Endometrium (tissue), 2 donors: ENCODE measurements around the gene KDM6A.
"Not testable (repeated sequence)": the region's sequence is repeated elsewhere in the genome, so short reads cannot be mapped to it uniquely, and the experiment has no call there.

Experiments
- FAIRE-seq: peaks from 2 replicates; lab custom pipeline; 2012; peaks lifted over from hg19 to GRCh38; lab: Jason Lieb, UNC
- donor health status: control.
- donor health status: control.

The KDM6A gene

DNA sequence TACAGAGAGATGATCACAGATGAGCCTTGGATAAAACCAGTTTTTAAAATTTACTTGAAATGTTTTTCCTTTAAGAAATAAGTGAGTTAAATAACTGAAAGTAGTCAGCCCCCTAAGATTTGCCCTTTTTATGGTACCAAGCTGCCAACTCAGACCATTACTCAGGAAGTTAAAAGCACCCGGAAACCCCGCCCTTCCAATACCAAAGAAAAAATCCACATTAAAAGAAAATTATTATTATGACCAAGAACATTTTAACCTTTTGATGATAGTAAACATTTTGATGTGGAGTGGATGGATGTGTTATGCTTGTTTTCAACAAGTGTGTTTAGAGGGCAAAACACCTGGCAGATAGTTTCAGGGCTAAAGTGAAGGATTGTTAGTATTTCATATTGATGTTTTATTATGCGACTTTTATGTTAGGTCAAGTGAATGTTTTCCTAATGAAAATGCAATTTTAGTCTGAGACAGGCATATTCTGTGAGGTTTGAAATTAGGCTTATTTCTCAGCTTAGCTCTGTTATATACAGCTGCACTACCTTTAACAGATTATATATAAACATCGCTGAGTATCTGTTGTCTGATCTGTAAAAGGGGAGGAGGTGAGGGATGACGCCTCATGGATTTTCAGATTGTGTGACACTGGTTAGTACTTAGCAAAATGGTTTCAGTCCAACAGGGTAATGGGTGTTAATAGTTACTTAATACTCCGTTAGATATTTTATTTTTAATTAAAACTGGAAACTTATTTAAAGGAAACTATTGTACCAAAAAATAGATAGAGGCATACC is 89.0 kb downstream of the KDM6A start:
- no peak for FAIRE-seq

GRCh38 chrX:44962944-44963343 is 90.0 kb downstream of the KDM6A start:
- no peak for FAIRE-seq

DNA sequence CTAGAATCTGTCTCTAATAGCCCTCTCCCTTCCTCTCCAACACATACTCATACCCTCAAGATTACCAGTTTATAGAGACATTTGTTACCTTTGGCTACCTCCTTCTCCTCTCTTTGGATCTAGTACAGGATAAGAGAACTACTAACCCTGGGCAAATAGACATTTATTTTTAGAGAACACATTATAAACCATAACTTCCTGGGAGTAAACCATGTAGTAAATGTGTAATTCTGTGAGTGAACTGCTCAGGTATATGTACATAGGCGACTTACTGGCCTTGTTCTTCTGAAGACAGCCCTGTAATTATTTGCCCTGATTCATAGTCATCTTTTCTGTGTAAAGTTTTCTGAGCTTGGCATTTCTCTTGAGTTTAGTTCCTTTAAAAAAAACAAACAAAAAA is 94.2 kb downstream of the KDM6A start:
- no peak for FAIRE-seq

DNA sequence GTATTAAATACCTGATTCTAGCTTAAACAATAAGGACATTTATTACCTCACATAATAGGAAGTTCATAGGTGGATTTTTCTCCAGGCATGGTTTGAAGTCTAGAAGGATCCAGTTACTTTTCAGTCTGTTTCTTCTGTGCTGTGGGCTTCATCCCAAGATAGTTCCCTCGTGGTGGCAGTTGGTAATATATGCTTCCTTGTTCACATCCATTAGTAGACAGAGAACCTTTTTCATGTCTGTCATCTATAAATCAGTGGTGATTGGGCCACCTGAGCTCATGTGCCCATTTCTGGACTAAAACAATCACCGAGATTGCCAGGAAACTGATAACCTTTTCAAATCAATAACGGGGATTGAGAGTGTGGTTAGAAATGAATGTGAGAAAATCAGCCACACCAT is 97.7 kb downstream of the KDM6A start:
- FAIRE-seq, result no peak

DNA sequence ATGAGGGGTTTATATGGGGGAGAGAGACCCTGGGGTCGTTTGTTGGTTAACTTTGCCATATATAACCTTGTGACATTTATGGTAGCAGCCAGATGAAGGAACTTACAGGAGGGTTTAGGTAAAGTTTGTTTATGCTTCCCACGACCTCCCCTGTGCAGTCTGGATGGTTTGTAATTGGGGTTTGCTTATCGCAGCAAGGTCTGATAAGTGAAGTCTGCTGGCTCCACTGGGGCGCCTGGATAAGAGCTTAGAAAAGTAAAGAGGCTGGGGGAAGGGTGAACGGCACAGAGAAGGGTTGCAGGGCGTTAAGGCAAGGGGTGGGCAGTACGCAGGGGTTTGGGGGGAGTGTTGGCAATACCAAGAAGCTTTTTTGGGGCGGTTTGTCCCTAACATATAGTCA is 98.7 kb downstream of the KDM6A start:
- no peak for FAIRE-seq

- no peak for FAIRE-seq
These were observed 99.1 kb downstream of the KDM6A start for GRCh38 chrX:44972132-44972531.

DNA sequence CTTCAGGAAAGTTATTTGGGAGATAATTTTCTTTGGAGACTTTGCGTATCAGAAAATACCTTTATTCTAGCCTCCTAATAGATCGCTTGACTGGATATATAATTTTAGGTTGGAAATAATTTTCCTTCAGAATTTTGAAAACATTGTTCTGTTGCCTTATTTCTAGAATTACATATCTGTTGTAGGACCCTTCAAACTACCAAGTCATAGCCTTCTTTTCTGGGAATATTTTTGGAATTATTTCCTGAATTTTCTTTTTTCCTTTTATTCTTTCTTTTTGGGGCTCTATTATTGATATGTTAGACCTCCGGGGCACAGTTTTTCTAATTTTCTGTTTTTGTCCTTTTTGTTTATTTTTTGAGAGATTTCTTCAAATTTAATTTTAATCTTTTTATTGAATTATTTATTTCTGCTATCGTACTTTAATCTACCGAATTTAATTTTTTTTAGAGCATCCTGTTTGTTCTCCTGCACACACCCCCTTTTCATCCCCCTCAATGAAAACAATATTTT is 100.5 kb downstream of the KDM6A start:
- no peak for FAIRE-seq

- FAIRE-seq, result no peak
These were observed 101.5 kb downstream of the KDM6A start for GRCh38 chrX:44974451-44974850.

- FAIRE-seq, result no peak
These were observed 102.8 kb downstream of the KDM6A start for GRCh38 chrX:44975666-44976263.

GRCh38 chrX:44978976-44979375 is 106.0 kb downstream of the KDM6A start:
- no peak for FAIRE-seq

GRCh38 chrX:44980403-44980802 is 107.4 kb downstream of the KDM6A start:
- no peak for FAIRE-seq

DNA sequence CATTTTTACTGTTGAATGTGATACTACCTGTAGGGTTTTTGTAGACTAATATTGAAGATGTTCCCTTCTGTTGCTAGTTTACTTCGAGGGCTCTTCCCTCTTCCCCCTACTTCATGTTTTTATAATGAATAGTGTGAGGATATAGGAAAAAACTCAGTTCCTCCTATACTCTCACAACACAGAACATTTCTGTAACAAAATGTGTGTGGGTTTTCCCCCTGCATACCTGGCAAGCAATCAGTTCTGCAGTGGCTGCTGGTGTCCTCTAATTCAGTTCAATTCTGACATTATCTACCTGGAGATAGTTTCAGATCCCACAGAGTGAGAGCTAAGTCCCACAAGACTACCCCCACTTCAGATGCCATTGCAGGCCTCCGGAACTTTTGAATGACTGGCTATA is 107.9 kb downstream of the KDM6A start:
- FAIRE-seq, result no peak

- FAIRE-seq, result no peak
These were observed 117.2 kb downstream of the KDM6A start for GRCh38 chrX:44989995-44990770.

DNA sequence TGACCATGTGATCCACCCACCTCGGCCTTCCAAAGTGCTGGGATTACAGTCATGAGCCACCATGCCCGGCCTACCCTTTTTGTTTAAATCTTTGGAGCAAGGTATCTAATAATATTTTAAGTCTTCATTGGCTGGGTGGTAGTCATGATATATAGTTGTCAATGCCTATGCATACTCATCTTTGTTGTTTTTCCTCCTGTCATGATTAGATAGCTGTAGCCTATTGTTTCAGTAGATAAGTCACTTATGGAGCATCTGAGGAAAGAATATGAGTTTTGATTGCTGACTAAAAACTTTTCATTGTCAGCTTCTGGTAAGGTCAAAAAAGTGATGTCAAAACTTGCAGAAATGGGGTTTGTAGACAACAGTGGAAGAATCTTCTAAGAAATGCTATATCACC is 119.8 kb downstream of the KDM6A start:
- FAIRE-seq, result no peak

DNA sequence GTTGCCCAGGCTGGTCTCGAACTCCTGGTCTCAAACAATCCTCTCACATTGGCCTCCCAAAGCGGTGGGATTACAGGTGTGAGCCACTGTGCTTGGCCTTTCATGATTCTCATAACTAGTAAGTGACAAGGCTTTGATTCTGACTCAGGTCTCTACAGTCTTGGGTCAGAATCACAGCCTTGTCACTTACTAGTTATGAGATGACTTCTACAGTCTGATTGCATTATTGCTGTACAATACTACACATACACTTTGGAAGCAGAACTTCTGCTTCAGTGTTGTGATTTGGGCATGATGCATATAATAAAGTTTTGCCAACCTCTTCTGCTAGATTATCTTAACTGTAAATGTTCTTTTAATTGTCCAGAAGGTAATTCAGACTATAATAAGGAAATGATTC is 123.3 kb downstream of the KDM6A start:
- no peak for FAIRE-seq

DNA sequence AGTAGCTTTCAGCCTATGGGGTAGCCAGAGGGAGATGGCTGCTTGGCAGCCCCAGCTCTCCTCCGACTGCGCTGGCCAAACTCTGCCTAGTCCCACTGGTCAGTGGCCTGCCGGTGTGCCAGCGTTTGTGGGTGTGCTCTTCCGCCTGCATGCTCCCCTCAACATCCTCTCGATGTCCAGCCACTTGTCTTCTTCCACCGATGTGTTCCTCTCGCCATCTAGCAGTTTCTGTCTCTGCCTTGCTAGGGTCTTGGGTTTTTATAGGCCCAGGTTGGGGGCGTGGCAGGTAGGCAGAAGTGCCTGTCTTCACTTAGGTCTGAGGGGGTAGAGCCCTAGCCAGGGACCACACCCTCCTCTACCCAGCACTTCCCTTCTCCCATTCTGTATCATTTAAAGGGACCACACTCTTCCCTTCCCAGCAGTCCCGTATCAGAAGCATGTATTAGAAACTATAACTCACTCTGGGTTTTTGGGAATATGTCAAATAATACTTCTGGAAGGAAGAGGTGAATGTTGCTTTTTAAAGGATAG is 124.4 kb downstream of the KDM6A start:
- no peak for FAIRE-seq

DNA sequence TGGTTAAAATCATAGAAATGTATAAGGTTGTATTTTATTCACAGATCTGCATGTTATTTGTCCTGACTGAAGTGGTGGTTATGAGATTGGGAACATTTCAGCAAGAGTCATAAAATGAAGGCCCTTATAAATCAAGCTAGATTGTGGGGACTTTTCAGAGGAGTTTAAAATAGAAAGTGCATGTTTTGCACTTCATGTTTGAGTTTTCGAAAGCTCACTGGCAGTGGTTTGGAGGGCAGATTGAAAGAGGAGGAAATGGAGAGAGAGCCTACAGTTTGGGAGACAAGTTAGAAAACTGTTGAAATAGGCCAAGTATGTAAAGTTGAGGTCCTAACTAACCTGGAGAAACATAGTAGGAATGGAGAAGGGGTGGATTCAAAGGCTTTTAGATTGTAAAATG is 124.9 kb downstream of the KDM6A start:
- FAIRE-seq, result no peak

GRCh38 chrX:44999237-44999636 is 126.2 kb downstream of the KDM6A start:
- FAIRE-seq, result not testable (repeated sequence)

GRCh38 chrX:44999872-45000271 is 126.9 kb downstream of the KDM6A start:
- not testable (repeated sequence) for FAIRE-seq

DNA sequence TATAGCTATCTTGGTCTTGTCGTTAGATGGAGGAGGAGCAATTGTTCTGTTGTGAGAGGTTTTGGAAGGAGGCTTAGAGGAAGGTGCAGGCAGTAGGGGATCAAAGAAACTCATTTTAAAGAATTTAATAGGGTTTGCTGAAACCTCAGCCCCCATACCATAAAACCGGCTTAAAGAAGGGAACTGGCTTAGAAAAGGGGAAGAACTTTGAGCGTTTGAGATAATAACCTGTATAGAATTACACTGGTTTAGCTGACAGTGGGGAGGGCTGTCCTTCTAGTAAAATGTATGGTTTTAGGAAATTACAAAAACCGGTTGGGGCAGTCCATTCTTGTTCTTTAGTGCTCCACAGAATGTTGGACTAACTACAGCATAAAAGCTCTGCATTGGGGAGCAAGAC is 128.1 kb downstream of the KDM6A start:
- no peak for FAIRE-seq

DNA sequence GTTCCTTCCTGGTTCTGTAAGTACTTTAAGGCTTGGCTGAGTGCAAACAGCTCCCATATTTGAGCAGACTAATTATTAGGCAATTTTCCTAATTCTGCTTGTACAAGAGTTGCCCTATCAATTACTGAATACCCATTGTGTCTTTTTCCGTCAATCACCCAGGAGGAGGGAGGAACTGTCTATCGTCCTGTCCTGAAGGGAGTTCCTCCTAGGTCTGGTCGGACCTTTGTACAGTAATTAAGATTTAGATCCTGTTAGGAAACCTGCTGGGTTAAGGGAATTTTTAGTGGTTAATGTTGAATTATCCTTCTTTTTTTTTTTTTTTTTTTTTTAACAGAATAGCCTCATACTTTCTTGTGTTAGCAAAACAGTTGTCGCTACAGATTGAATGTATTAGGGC is 130.1 kb downstream of the KDM6A start:
- no peak for FAIRE-seq

GRCh38 chrX:45006002-45006800 is 133.2 kb downstream of the KDM6A start:
- FAIRE-seq, result no peak
